HG03432 (cell line): ENCODE data around the gene SMC5.
"Not testable (repeated sequence)": the region's sequence is repeated elsewhere in the genome, so short reads cannot be mapped to it uniquely, and the experiment has no call there.

Experiments used
- ATAC-seq: cut with Tn5 transposase; IDR thresholded peaks from one replicate; pipeline ENCODE4 v1.9.1; 2021; ENCODE audit warnings: mild to moderate bottlenecking, moderate library complexity; ENCODE audit not compliant: unreplicated experiment

The SMC5 gene

DNA sequence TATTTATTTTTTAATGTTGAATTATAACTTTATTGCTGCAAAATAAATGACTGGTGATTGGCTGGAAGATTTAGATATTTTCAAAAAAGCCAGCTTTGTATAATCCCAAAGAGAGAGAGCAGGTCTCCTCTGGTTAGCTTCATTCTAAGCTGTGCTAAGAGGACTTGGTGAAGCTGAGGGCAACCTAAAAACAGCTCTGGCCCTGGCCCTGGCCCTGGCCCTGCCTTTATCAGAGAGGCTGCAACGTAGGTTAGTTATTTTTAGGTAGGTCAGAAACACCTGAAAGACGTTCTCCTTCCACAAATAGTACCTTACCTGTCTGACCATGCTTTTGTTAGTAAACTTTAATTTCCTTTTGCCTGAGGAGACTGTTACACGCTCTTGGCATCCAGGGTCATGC, 97.0 kb downstream of the SMC5 start:
- ATAC-seq: no peak

DNA sequence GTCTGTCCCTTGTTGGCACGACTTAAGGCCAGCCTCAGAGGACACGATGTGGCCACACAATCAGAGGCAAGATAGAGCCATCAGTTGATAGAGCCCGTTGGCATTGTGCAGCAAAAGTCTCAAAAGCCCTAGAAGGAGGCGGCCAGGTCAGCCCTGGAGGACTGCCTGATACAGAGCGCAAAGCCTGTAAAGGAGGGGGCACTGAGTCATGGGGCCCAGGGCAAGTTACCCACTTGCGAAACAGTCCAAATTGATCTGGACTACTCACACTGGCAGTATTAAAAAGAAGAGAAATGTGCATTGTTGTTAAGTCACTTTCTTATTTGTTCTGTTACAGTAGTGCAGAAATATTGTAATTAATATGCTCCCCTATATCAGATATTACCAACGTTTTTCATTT, 104.2 kb downstream of the SMC5 start:
- no peak for ATAC-seq

DNA sequence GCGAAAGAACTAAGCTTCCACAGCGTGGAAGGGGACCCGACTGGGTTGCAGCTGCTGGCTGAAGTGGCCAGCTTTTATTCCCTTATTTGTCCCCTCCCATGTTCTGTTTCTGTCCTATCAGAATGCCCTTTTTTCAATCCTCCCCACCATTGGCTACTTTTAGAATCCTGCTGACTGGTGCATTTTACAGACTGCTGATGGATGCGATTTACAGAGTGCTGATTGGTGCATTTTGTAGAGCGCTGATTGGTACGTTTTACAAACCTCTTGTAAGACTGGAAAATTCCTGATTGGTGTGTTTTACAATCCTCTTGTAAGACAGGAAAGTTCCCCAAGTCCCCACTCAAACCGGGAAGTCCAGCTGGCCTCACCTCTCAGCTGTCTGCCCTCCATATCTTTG, 105.0 kb downstream of the SMC5 start:
- ATAC-seq: no peak

DNA sequence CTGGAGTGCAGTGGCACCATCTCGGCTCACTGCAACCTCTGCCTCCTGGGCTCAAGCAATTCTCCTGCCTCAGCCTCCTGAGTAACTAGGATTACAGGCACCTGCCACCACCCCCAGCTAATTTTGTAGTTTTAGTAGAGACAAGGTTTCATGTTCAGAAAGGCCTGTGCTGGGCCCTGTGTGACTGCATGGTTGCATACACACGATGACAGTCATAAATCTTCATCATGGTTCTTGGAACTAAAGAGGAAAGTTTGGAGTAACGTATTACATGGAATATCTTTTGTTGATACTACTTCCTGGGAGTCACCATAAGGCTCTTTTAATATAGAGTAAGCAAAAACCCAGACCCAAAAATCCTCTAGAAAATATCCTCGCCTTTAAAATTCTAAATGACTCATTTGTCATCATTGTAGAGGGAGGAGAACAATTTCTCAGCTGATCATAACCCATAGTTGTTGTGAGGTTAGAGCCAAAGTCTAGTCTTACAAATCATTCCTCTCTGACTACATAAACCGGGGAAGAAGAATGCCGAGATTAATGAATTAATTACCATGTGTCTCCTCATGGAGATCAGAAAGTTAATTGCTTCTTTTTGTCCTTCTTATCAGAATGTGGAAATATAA, 108.6 kb downstream of the SMC5 start:
- ATAC-seq: no peak

DNA sequence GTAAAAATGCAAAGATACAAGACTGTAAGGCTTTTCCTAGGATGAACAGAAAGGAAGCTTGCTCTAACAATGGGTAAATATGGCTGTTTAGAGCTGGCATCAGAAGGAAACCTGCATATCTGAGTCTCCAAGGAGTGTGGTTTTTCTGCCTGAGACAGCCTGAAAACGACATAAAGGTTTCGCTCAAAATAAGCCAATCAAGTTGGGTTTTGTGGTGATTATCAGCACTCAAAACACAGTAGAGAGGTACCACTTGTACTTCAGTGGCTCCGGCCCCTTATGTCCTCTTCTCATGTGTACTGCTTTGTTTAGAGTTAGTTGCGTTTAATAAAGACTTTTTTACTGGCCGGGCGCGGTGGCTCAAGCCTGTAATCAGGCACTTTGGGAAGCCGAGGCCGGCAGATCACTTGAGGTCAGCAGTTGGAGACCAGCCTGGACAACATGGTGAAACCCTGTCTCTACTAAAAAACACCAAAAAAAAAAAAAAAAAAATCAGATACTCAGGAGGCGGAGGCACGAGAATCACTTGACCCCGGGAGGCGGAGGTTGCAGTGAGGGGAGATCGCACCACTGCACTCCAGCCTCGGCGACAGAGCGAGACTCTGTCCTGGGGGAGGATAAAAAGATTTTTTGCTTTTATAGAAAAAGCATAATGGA, 116.3 kb downstream of the SMC5 start:
- ATAC-seq: no peak

DNA sequence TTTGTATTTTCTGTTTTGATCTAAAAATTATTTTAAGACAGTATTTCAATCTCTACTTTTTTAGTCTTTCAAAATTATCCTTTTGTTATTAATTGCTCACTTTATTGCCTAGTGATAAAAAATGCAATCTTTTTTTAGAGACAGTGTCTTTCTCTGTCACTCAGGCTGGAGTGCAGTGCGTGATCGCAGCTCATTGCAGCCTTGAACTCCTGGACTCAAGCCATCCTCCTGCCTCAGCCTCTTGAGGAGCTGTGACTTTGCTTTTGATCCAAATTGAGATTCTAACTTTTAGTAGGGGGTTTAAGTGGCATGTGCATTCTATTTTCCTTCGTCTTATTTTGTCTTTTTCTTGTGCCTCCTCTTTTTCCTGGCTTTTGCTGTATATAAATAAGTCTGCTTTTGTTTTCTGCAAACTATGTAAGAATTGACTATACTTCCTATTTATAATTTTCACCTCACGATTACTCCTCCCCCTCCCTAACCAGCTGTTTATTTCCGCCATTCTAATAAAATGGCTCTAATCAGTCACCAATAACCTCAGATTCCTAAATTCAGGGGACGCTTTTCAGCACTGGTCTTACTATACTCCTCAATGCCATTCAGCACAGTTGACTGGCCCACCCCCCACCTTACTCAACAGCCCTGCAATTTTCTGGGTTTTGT, 123.4 kb downstream of the SMC5 start:
- ATAC-seq: no peak

DNA sequence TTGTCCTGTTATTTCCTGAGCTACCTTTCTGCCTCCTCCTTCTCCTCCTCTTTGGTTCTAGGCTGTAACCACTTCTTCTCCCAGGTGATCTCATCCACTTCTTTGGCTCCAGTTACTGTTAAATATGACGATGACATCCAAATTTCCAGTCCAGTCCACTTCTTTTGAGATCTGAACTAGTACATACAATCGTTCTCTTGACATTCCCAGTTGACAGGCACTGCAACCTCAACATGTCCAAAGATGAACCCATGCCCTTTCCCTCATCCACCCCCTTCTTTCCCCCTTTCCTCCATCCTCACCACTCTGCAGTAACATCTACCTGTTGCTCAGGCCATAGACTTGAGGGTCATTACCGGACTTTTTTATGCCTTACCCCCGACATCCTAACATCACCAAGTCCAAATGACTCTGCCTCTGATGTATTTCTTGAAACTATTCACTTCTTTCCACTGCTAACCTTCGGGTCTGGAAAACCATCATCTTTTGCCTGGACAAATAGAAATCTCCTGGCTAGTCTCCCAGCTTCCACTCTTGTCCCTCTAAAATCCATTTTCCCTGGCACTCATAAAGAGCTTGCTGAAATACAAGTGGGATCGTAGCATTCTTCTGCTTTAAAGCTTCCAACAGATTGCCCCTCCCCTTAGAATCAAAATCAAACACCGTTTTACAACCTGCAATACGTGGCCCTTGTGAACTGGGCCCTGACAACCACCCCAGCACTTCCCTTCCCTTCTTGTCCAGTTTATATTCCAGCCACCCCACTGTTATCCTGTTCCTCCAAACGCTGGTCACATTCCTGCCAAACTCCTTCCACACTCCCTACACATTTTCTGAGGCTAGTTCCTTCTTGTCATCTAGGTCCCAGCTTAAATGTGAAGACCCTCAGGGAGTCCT, 124.2 kb downstream of the SMC5 start:
- ATAC-seq: no peak

DNA sequence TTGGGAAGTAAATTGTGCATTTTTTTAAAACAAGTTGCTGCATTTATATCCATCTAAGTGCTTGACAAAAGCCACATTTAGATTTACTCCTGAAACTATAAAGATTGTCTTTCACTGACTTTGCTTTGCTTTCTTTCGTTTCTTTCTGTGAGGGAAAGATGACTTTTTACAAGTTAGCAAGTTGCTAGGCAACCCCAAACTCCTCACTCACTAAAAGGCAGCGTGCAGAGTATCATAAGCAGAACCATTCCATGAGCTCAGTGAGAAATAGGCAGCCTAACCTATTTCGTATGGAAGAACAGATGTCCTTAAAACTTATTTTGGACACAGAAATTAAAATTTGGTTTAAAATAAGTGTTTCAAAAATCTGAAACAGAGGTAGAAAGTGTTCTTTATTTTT, 126.6 kb downstream of the SMC5 start:
- no peak for ATAC-seq

DNA sequence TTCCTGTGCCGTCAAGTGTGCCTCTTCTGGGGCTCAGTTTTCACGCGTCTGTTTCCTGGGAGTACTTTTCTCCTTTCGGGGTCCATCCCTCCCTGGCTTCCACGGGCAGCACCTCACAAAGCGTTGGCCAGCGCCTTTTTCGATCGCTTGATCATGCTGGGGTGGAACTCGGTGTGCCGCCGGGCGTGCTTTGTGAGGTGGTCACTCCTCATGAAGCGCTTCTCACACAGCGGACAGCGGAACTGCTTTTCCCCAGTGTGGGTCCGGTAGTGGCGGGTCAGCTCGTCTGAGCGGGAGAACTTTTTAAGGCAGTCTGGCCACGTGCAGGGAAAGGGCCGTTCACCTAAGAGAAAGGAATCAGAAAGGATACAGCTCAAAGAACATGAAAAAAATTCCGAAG, 128.9 kb downstream of the SMC5 start:
- ATAC-seq: no peak

DNA sequence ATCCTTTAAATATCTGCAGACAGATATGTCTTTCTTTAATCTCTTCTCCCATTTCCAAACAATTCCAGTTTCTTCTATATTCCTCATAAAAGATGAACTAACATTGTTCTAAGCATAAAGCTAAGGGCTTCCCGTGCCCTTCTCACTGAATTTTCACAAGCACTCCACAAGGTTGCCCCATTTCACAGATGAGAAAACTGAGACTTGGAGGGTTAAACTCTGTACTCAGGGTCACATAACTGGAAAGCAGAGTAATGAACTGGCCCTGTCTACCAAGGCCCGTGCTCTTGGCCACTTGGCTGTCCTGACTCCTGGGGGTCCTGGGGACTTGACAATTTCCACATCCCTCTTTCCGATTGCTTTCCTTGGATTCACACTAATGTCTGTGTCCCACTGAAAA, 130.4 kb downstream of the SMC5 start:
- ATAC-seq: no peak

DNA sequence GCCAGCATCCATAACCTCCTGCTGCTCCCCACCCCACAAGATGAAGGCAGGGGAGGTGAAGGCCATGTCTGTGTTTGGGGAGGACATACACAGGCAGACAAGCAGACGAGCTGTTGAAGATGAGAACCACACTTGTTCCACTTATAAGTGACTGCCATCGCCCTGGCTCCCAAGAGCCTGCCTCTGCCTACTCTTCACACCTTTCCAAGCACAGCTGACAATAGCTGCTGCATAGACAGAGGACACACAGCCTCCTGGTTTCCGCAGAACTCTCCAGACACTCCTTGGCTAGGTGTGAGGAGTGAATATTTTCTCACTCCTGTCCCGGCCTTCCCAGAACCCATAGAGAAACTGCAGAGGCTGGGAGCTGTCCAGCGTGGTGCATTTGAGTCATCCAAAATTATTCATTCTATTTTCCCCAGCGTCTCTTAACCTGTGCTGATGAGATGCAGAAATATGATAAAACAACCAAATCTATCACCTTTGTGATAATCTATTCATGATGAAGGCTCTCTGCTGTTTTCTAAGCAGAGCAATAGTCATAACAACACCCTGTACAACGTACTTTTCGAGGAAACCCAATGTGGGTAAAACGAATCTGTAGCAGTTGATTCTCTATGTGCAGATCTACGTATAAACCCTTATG, 131.0 kb downstream of the SMC5 start:
- ATAC-seq: no peak

DNA sequence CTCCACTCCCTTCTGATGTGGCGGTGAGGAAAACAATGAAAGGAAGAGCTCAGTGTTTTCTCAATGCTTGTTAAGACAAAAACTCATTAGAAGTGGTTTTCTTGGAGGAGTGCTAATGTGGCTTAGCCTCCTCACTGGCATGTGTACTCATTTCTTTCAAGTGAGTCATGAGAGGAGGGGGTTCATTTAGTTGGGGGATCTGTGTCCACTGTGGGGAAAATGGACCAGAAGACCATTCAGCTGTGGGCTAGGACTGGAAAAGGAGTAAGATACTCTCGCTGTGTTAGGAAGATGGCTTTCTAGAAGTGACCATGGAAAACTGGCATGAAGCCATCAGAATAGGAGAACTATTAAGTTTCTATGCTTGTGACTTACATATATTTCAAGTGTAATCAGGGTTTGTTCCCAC, 132.2 kb downstream of the SMC5 start:
- ATAC-seq: no peak

DNA sequence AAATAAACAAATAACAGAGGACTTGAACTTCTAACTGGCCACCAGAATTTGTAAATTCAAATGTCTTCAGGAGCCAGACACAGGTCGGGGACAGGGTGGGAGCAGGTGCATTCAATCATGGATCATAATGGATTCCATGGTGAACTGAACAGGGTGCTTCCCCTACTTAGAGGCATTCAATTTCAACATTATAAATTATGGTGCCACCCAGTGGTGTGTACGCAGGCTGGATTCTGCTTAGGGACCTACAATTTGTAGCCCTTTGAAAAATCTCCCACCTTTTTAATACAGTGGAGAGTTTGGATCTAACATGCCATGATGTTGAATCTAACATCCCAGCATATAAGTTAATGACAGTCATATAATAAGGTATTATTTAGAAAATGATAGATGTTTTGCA, 133.4 kb downstream of the SMC5 start:
- ATAC-seq: peak; percentile 60

DNA sequence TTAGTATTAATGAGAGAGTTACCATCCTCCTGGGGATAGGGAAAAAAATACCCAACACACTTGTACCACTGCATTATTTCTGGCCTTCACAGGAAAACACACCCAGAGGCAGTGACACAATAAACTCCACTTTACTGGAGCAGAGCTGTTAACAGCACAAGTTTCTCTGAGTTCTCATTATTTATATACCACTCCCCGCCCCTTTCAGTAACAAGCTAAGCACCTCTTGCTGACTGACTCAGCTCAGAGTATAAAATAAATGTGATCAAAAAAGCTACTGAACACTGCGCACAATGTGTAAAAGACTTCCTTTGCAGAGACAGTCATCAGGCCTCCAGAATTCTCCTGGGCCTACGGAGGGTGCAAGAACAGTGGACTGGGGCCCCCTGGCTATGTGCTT, 134.1 kb downstream of the SMC5 start:
- ATAC-seq: no peak

DNA sequence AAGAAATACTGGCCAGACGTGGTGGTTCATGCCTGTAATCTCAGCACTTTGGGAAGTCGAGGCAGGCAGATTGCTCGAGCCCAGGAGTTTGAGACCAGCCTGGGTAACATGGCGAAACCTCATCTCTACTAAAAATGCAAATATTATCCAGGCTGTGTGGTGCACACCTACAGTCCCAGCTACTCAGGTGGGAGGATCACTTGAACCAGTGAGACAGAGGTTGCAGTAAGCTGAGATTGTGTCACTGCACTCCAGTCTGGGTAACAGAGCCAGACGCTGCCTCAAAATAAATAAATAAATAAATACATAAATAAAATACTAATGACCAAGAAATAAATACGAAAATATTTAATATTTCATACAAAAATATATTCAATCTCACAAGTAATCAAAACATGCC, 136.9 kb downstream of the SMC5 start:
- no peak for ATAC-seq

DNA sequence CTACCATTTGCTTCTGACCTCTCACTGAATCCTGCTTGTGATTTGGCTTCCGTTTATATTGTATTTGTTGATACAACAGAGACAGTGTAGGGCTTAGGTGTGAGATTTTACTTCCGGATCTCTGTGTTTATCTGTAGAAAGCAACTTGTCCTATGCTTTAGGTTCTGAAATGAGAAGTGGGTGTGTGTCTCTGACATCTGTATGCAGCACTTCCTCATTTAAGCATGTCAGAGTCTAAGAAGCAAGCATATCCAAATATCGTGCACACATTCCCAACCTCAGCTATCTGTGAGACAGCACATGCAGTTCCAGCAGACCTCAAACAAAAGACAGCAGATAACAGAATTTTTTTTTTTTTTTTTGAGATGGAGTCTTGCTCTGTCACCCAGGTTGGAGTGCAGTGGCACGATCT, 139.4 kb downstream of the SMC5 start:
- peak; percentile 99 for ATAC-seq

DNA sequence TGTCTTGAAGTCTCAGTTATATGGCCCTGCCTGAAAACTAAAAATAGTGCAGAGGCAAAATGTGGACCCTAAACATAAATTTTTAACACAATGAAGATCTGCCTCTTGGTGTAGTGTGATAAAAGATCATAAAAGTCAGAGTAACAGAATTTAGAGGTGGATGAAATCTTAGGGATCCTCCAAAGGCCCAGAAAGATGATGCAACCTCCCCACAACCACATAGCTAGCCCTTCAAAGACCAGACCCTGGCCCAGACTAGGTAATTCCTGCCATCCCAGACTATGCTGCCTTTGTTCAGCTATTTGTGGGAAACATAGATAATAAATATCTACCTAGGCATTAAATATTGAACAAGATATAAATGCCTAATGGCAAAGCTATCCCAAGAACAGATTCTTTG, 140.4 kb downstream of the SMC5 start:
- no peak for ATAC-seq

DNA sequence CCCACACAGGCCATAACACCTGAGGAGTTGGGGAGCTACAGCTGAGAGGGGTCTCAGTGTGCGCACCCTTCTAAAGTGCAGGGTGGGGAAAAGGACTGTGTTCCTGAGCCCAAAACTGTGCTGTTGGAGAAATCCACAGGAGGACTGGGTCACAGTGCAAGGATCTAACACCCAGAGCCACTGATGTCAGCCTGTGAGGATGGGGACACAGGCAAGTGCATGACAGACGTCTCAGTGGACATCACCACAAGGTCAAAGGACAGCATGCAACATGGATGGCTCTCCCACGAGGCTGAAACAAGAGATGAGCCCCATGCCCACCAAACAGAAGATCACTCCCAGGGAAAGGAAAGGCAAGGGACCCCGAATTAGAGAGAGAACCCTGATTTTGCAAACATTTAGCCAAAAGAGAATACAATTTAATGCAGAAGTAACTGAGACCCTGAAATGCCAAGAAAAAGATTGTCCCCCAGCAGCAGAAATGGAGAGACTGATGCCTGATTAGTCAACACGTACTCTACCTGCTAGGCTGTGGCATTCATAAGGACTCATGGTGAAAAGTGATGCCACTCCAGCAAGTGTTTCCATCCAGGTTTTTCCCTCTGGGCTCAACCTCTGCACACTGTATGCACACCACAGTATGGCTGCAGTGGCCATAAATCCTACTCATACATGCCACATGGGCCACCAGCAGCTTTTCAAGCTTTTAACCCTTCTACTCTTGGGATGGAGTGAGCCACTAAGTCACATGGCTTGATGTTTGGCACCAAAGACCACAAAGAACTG, 141.5 kb downstream of the SMC5 start:
- no peak for ATAC-seq

DNA sequence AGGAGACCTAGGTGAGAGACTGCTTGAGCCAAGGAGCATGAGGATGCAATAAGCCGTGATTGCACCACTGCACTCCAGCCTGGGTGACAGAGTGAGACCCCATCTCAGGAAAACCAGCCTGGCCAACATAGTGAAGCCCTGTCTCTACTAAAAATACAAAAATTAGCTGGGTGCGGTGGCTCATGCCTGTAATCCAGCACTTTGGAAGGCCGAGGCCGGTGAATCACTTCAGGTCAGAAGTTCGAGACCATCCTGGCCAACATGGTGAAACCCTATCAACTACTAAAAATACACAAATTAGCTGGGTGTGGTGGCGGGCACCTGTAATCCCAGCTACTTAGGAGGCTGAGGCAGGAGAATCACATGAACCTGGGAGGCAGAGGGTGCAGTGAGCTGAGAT, 142.5 kb downstream of the SMC5 start:
- not testable (repeated sequence) for ATAC-seq

DNA sequence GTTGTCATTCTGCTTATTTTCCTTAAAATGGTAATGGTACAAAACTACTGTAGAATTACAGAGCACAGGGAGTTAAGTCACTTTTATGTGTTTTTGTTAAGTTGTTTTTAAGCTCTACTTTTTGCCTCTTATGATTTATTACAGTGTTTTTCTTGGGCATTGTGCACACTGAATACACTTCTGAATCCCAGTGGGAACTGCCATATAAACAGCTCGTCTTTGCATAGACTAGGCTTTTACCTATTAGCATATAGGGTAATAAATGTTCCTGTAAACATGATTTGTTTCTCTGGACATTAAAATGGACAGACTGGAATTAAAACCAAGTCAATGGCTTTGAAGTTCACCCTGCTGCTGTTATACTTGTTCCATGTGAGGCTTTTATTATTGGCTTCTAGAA, 143.4 kb downstream of the SMC5 start:
- no peak for ATAC-seq
